Measurements from ENCODE around the gene SPAG7.

Gene SPAG7

DNA sequence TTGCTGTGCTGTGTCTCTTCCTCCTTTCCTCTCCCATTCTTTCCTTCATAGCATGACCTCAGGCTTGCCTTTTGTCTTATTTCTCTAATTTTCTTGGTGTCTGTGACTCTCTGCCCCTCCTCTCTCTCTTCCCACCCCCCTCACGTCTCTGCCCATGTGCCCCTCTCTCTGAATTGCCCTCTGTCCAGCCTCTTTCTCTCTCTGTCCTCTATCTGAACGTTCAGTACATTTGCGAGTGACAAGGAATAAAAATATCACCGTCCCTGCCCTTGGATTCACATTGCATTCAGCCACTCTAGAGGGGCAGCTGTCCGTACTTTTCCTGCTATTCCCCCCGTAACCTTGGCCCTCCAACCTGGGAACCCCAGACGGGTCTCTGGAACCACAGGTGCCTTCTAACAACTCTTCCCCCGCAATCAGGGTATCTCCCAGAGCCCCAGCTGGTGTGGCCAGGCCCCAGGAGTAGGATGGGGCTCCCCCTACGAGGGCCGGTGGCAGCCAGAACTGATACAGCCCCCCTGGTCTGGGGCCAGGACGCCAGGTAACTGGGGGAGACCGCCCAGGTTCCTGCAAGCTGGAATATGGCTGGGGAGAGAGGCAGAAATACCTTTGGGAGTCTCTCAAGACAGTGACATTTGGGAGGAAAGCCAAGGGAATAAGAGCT is 31.9 kb upstream of the SPAG7 start:
- DNase-seq (ENCODE audit: extremely low read depth, low read depth): no peak
- TF ChIP-seq, protein P1, sequence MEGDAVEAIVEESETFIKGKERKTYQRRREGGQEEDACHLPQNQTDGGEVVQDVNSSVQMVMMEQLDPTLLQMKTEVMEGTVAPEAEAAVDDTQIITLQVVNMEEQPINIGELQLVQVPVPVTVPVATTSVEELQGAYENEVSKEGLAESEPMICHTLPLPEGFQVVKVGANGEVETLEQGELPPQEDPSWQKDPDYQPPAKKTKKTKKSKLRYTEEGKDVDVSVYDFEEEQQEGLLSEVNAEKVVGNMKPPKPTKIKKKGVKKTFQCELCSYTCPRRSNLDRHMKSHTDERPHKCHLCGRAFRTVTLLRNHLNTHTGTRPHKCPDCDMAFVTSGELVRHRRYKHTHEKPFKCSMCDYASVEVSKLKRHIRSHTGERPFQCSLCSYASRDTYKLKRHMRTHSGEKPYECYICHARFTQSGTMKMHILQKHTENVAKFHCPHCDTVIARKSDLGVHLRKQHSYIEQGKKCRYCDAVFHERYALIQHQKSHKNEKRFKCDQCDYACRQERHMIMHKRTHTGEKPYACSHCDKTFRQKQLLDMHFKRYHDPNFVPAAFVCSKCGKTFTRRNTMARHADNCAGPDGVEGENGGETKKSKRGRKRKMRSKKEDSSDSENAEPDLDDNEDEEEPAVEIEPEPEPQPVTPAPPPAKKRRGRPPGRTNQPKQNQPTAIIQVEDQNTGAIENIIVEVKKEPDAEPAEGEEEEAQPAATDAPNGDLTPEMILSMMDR (IDR thresholded peaks at IDR 0.05; ENCODE audit: low read depth, low read length, missing control alignments): no peak
- H3K4me3 ChIP-seq (replicated peaks; ENCODE audit: low read depth, low read length): peak overlapping the region; percentile 94

GRCh38 chr17:4998732-4999429 is 31.3 kb upstream of the SPAG7 start:
- TF ChIP-seq, protein P1 (IDR thresholded peaks at IDR 0.05; ENCODE audit: low read depth, low read length, missing control alignments): no peak
- no peak for DNase-seq (ENCODE audit: extremely low read depth, low read depth)
- peak overlapping the region; percentile 94 for H3K4me3 ChIP-seq (replicated peaks; ENCODE audit: low read depth, low read length)

- peak overlapping the region; percentile 94 for H3K4me3 ChIP-seq (replicated peaks; ENCODE audit: low read depth, low read length)
- TF ChIP-seq, protein P1 (IDR thresholded peaks at IDR 0.05; ENCODE audit: low read depth, low read length, missing control alignments): no peak
- DNase-seq (ENCODE audit: extremely low read depth, low read depth): no peak
These were observed 30.6 kb upstream of the SPAG7 start for GRCh38 chr17:4998027-4998731.

GRCh38 chr17:4997302-4998026 is 29.8 kb upstream of the SPAG7 start, which contains the start of the genes INCA1 and KIF1C:
Gene INCA1, minus strand, starts transcription at chr17:4997522. Its CDS starts 3,085 bp downstream, at chr17:4994437.
Gene KIF1C, plus strand, starts transcription at chr17:4997950. Its CDS starts 2,297 bp downstream, at chr17:5000247.
- TF ChIP-seq, protein P1 (IDR thresholded peaks at IDR 0.05; ENCODE audit: low read depth, low read length, missing control alignments): no peak
- peak; percentile 36 for DNase-seq (ENCODE audit: extremely low read depth, low read depth)
- H3K4me3 ChIP-seq (replicated peaks; ENCODE audit: low read depth, low read length): peak within 1 kb of the TSS; percentile 94

DNA sequence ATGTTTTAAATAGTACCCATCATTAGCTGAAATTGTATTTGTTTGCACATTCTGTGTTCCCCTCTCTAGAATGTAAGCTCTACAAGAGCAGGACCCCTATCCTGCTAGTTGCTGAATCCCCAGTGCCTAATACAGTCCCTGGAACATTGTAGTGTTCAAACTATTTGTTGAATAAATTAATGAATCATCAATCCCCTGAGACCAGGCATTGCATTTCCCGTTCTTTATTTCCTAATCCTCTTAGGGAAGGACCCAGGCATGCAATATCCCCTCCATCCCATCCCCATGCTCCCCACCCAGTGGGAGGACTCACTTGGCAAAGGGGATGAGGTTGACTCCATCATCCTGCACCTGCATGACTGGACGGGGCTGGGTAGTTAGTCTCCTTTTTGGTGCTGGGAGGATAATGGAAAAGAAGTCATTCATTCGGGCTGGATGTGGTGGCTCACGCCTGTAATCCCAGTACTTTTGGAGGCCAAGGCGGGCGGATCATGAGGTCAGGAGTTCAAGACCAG is 26.5 kb upstream of the SPAG7 start:
- DNase-seq (ENCODE audit: extremely low read depth, low read depth): no peak
- TF ChIP-seq, protein P1 (IDR thresholded peaks at IDR 0.05; ENCODE audit: low read depth, low read length, missing control alignments): no peak
- H3K4me3 ChIP-seq (replicated peaks; ENCODE audit: low read depth, low read length): no peak overlapping the region
